SK-N-MC (cell line): ENCODE measurements around the gene PTCHD1.

Experiments used
- EZH2 ChIP-seq: fragments of 200-600 bp; sonication (generic); IDR thresholded peaks from one replicate; pipeline ENCODE4 v1.6.1; 2017; ENCODE audit warnings: antibody characterized with exemption
- FOXP2 ChIP-seq: optimal IDR thresholded peaks from 2 replicates; pipeline ENCODE3; 2011; ENCODE audit warnings: mild to moderate bottlenecking, moderate library complexity; ENCODE audit not compliant: insufficient read depth; ENCODE audit errors: extremely low read length, control extremely low read depth
- POLR2AphosphoS5 ChIP-seq: IDR thresholded peaks from 2 replicates; pipeline ENCODE4 v1.6.1; 2012; ENCODE audit warnings: mild to moderate bottlenecking, low read depth, low read length, borderline replicate concordance

GRCh38 chrX:23334521-23334847, 165 bp upstream of the PTCHD1 start:
- TF ChIP-seq EZH2 (no peak), POLR2AphosphoS5 (no peak), FOXP2 (no peak)
